BJ (cell line): ENCODE results near the gene PEDS1. TPM values are rescaled to one million over a fixed set of nuclear protein-coding genes. Genes with fewer than 3 reads are reported as not detected.
A peak's percentile ranks its signal among the peaks of the same experiment; 100 is the strongest.

Experiments
- CTCF ChIA-PET: fragments of 350-600 bp; formaldehyde crosslinking; extraction: SDS; loops from one replicate; lab custom pipeline; 2021; ENCODE audit warnings: antibody characterized with exemption, inconsistent platforms; lab: Yijun Ruan, JAX
- POLR2A ChIA-PET: fragments of 300-600 bp; sonication (Branson Sonifier 250); formaldehyde crosslinking; extraction: SDS; loops from one replicate; lab custom pipeline; 2021; ENCODE audit warnings: antibody characterized with exemption; lab: Charles Lee
- DNase-seq: peaks from one replicate; pipeline ENCODE4 v3.0.0-alpha.2; 2011; ENCODE audit warnings: low read depth
- H3K27me3 ChIP-seq: 2 replicates; pipeline ENCODE4 v1.6.0; 2011; ENCODE audit warnings: low read length; ENCODE audit not compliant: control insufficient read depth, insufficient read depth
- H3K36me3 ChIP-seq: 2 replicates; pipeline ENCODE4 v1.5.1; 2011; ENCODE audit warnings: low read length; ENCODE audit not compliant: control insufficient read depth, insufficient read depth
- H3K4me3 ChIP-seq: 2 replicates; pipeline ENCODE4 v1.5.1; 2011; ENCODE audit warnings: low read depth, mild to moderate bottlenecking, control low read depth, low read length
- polyA plus RNA-seq: library from polyadenylated mRNA; depleted of rRNA; stranded (reverse); fragments of >200 nt; gene quantifications from 2 replicates; pipeline ENCODE4 v1.2.3, GENCODE V29; 2011
- TF ChIP-seq, protein P1 (sequence below): IDR thresholded peaks from 2 replicates; pipeline ENCODE4 v1.5.1; 2011; ENCODE audit warnings: low read depth, mild to moderate bottlenecking, control low read depth, inconsistent platforms, low read length, moderate library complexity; ENCODE audit not compliant: insufficient read depth

Gene PEDS1
- polyA plus RNA-seq, 1 experiment = 52.3 TPM

DNA sequence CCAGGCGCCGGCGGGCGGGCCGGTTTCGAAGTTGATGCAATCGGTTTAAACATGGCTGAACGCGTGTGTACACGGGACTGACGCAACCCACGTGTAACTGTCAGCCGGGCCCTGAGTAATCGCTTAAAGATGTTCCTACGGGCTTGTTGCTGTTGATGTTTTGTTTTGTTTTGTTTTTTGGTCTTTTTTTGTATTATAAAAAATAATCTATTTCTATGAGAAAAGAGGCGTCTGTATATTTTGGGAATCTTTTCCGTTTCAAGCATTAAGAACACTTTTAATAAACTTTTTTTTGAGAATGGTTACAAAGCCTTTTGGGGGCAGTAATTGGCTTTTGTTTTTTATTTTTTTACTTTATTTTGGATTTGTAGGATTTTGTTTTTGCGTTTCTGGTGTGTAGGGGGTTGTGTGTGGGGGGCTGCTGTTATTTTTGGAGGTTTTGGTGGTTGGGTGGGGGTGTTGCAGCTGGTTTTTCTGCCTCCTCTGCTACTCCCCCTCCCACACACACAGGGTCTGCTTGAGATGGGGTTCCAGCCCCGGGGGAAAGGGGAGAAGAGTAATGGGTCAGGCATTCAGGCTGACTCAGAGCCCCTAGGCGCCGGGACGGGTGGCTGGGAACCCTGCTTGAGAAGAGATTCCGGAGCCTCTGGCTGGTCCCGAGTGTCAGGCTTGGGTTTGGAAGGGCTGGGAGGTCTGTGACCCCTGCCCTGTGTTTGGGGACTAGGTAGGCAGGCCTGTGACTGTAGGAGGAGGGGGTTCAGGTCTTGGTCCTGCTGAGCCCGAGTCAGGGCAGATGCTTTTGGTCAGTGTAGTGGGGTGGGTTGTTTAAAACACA lies 39.1 kb upstream of the PEDS1 start:
- Histone ChIP-seq H3K4me3 (peak overlapping the region; percentile 62), H3K27me3 (no peaks in the 10 kb centered on the region), H3K36me3 (peaks cover 24% of the 10 kb centered on the region)
- DNase-seq = no peak
- ChIA-PET CTCF (interaction anchor here (0.6 to 8.9 kb wide), 5 partner anchors 32 to 272 kb away, joined by 3 to 195 read pairs (median 4); no protein-coding TSS in a partner anchor), POLR2A (no interaction called here)
- TF ChIP-seq, protein P1, sequence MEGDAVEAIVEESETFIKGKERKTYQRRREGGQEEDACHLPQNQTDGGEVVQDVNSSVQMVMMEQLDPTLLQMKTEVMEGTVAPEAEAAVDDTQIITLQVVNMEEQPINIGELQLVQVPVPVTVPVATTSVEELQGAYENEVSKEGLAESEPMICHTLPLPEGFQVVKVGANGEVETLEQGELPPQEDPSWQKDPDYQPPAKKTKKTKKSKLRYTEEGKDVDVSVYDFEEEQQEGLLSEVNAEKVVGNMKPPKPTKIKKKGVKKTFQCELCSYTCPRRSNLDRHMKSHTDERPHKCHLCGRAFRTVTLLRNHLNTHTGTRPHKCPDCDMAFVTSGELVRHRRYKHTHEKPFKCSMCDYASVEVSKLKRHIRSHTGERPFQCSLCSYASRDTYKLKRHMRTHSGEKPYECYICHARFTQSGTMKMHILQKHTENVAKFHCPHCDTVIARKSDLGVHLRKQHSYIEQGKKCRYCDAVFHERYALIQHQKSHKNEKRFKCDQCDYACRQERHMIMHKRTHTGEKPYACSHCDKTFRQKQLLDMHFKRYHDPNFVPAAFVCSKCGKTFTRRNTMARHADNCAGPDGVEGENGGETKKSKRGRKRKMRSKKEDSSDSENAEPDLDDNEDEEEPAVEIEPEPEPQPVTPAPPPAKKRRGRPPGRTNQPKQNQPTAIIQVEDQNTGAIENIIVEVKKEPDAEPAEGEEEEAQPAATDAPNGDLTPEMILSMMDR = no peak

- TF ChIP-seq, protein P1 = peak; percentile 27; the same call in 1 of the 2 replicates
- peak overlapping the region; percentile 62 for H3K4me3 ChIP-seq
- H3K36me3 ChIP-seq = peaks cover 24% of the 10 kb centered on the region
- CTCF ChIA-PET = interaction anchor here (0.6 to 8.9 kb wide), 10 partner anchors 32 to 597 kb away, joined by 3 to 195 read pairs (median 3); no protein-coding TSS in a partner anchor
- POLR2A ChIA-PET = interaction anchor here (0.6 to 1.2 kb wide), 4 partner anchors 53 to 595 kb away, joined by 3 to 7 read pairs (median 4); no protein-coding TSS in a partner anchor
- DNase-seq = no peak
- H3K27me3 ChIP-seq = no peaks in the 10 kb centered on the region
Observed at GRCh38 chr20:50191544-50192363, 38.2 kb upstream of the PEDS1 start.

DNA sequence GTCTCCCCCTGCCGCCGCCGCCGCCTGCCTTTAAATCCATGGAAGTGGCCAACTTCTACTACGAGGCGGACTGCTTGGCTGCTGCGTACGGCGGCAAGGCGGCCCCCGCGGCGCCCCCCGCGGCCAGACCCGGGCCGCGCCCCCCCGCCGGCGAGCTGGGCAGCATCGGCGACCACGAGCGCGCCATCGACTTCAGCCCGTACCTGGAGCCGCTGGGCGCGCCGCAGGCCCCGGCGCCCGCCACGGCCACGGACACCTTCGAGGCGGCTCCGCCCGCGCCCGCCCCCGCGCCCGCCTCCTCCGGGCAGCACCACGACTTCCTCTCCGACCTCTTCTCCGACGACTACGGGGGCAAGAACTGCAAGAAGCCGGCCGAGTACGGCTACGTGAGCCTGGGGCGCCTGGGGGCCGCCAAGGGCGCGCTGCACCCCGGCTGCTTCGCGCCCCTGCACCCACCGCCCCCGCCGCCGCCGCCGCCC lies 37.6 kb upstream of the PEDS1 start:
- Histone ChIP-seq H3K27me3 (no peaks in the 10 kb centered on the region), H3K4me3 (peak overlapping the region; percentile 62), H3K36me3 (peaks cover 24% of the 10 kb centered on the region)
- DNase-seq = no peak
- TF ChIP-seq, protein P1 = no peak
- ChIA-PET POLR2A (interaction anchor here (0.6 to 1.2 kb wide), 5 partner anchors 54 to 596 kb away, joined by 3 to 7 read pairs (median 3); no protein-coding TSS in a partner anchor), CTCF (interaction anchor here (0.6 to 8.9 kb wide), 10 partner anchors 33 to 597 kb away, joined by 3 to 195 read pairs (median 3); no protein-coding TSS in a partner anchor)

- ChIA-PET CTCF (interaction anchor here (0.5 to 8.9 kb wide), 13 partner anchors 9 to 598 kb away, joined by 3 to 195 read pairs (median 3); no protein-coding TSS in a partner anchor), POLR2A (interaction anchor here (0.6 to 1.2 kb wide), 4 partner anchors 114 to 190 kb away, joined by 3 read pairs; no protein-coding TSS in a partner anchor)
- Histone ChIP-seq H3K27me3 (no peaks in the 10 kb centered on the region), H3K36me3 (peaks cover 24% of the 10 kb centered on the region), H3K4me3 (peak within 1 kb of the TSS; percentile 62)
- TF ChIP-seq, protein P1 = peak; percentile 82
- no peak for DNase-seq
Observed at GRCh38 chr20:50190251-50191064, 36.9 kb upstream of the PEDS1 start, which contains the start of gene CEBPB. TSS of gene CEBPB (plus strand) at chr20:50190830. CDS start at chr20:50191034, 204 bp downstream.
